ENCODE results near the gene CALHM5.

Gene CALHM5

GRCh38 chr6:116533233-116533957, 22.0 kb downstream of the CALHM5 start:
- TF ChIP-seq CTCF (IDR thresholded peaks at IDR 0.05; ENCODE audit: low read depth, low read length): no peak
- H3K4me3 ChIP-seq (ENCODE audit: low read depth, low read length): no peak overlapping the region

- H3K4me3 ChIP-seq (ENCODE audit: low read depth, low read length): no peak overlapping the region
- TF ChIP-seq CTCF (IDR thresholded peaks at IDR 0.05; ENCODE audit: low read depth, low read length): no peak
Measured at GRCh38 chr6:116535109-116535508, 23.7 kb downstream of the CALHM5 start.

- no peak overlapping the region for H3K4me3 ChIP-seq (ENCODE audit: low read depth, low read length)
- TF ChIP-seq CTCF (IDR thresholded peaks at IDR 0.05; ENCODE audit: low read depth, low read length): peak; percentile 36; the same call in 1 of the 2 replicates
Measured at GRCh38 chr6:116536216-116536621, 24.8 kb downstream of the CALHM5 start.

GRCh38 chr6:116542426-116542825, 31.0 kb downstream of the CALHM5 start:
- H3K4me3 ChIP-seq (ENCODE audit: low read depth, low read length): no peak overlapping the region
- TF ChIP-seq CTCF (IDR thresholded peaks at IDR 0.05; ENCODE audit: low read depth, low read length): no peak

- no peak for TF ChIP-seq CTCF (IDR thresholded peaks at IDR 0.05; ENCODE audit: low read depth, low read length)
Measured at GRCh38 chr6:116543149-116543548, 31.7 kb downstream of the CALHM5 start.

GRCh38 chr6:116545651-116546050, 34.2 kb downstream of the CALHM5 start, which contains the start of gene TRAPPC3L:
TRAPPC3L (minus strand) TSS chr6:116545684; CDS start chr6:116545514, 170 bp downstream.
- H3K4me3 ChIP-seq (ENCODE audit: low read depth, low read length): no peak within 1 kb of the TSS
- no peak for TF ChIP-seq CTCF (IDR thresholded peaks at IDR 0.05; ENCODE audit: low read depth, low read length)

More at GRCh38 chr6:116543149-116543548, 31.7 kb downstream of the CALHM5 start:
- H3K4me3 ChIP-seq (ENCODE audit: low read depth, low read length): no peak overlapping the region

- TF ChIP-seq CTCF (IDR thresholded peaks at IDR 0.05; ENCODE audit: low read depth, low read length): no peak
- H3K4me3 ChIP-seq (ENCODE audit: low read depth, low read length): no peak overlapping the region
Measured at GRCh38 chr6:116547358-116547757, 35.9 kb downstream of the CALHM5 start.
